Fibroblast of lung (primary cell): ENCODE data around the gene TBC1D9. TPM values are rescaled to one million over a fixed set of nuclear protein-coding genes. Genes with fewer than 3 reads are reported as not detected.

ENCODE experiments used
- DNase-seq, 2 donors: peaks; one replicate each; pipeline versions ENCODE4 v3.0.0 to v3.0.0-alpha.2; 2010; ENCODE audit warnings: low read depth in 2 of 2
- H2AFZ ChIP-seq: 2 replicates; pipeline ENCODE4 v1.5.1; 2012; ENCODE audit warnings: low read length, control low read depth, inconsistent platforms
- H3K27ac ChIP-seq: 2 replicates; pipeline ENCODE4 v1.5.1; 2011; ENCODE audit warnings: low read length, control low read depth; ENCODE audit not compliant: insufficient read depth
- H3K27me3 ChIP-seq: 2 replicates; pipeline ENCODE4 v1.5.1; 2011; ENCODE audit warnings: mild to moderate bottlenecking, low read length; ENCODE audit not compliant: control insufficient read depth, insufficient read depth
- H3K36me3 ChIP-seq: 2 replicates; pipeline ENCODE4 v1.5.1; 2011; ENCODE audit warnings: low read length; ENCODE audit not compliant: control insufficient read depth, insufficient read depth
- H3K4me1 ChIP-seq: 2 replicates; pipeline ENCODE4 v1.5.1; 2011; ENCODE audit warnings: low read length; ENCODE audit not compliant: control insufficient read depth, insufficient read depth; ENCODE audit errors: extremely low read depth
- H3K4me2 ChIP-seq: 2 replicates; pipeline ENCODE4 v1.5.1; 2011; ENCODE audit warnings: low read length, control low read depth; ENCODE audit not compliant: insufficient read depth; ENCODE audit errors: extremely low read depth
- H3K4me3 ChIP-seq, 4 experiments: fragments of 200-600 bp in 1 of 4; sonication (generic) in 1 of 4; replicated peaks in 1 of 4; 2 replicates each; pipeline ENCODE4 v1.5.1; 2011 to 2016; ENCODE audit warnings: low read length in 4 of 4, low read depth in 3 of 4, mild to moderate bottlenecking in 3 of 4, control low read depth in 2 of 4, inconsistent platforms in 1 of 4, mixed read lengths in 1 of 4; ENCODE audit not compliant: insufficient read depth in 1 of 4; ENCODE audit errors: control extremely low read depth in 1 of 4
- H3K79me2 ChIP-seq: 2 replicates; pipeline ENCODE4 v1.5.1; 2012; ENCODE audit warnings: mild to moderate bottlenecking, low read length, inconsistent platforms; ENCODE audit not compliant: control insufficient read depth, insufficient read depth
- H3K9ac ChIP-seq: 2 replicates; pipeline ENCODE4 v1.5.1; 2011; ENCODE audit warnings: mild to moderate bottlenecking, low read length, control low read depth; ENCODE audit not compliant: insufficient read depth
- H3K9me3 ChIP-seq: 2 replicates; pipeline ENCODE4 v1.5.1; 2012; ENCODE audit warnings: low read depth, low read length; ENCODE audit not compliant: control insufficient read depth, insufficient read depth
- H4K20me1 ChIP-seq: 2 replicates; pipeline ENCODE4 v1.5.1; 2011; ENCODE audit warnings: low read length; ENCODE audit not compliant: control insufficient read depth, insufficient read depth; ENCODE audit errors: extremely low read depth
- CTCF ChIP-seq, 2 donors: IDR thresholded peaks in 1 of 2; conservative IDR thresholded peaks in 1 of 2; 1 replicate in 1 of 2; 2 replicates in 1 of 2; pipeline ENCODE4 v1.5.1; 2011 to 2012; ENCODE audit warnings: low read length in 2 of 2, control low read depth in 1 of 2, inconsistent platforms in 1 of 2, low read depth in 1 of 2, mild to moderate bottlenecking in 1 of 2
- EZH2 ChIP-seq: IDR thresholded peaks from 2 replicates; pipeline ENCODE4 v1.5.1; 2012; ENCODE audit warnings: low read length, control low read depth, mild to moderate bottlenecking; ENCODE audit errors: missing control alignments
- polyA plus RNA-seq, 2 donors: library from polyadenylated mRNA; depleted of rRNA in 1 of 2; stranded (reverse) in 1 of 2; unstranded in 1 of 2; fragments of >200 nt; gene quantifications; 2 replicates each; pipeline ENCODE4 v1.2.1, GENCODE V29; 2011 to 2012; ENCODE audit warnings: missing spikeins in 1 of 2
- total RNA-seq: library from RNA; depleted of rRNA; stranded (reverse); fragments of >200 nt; gene quantifications from 2 replicates; pipeline ENCODE4 v1.2.1, GENCODE V29; 2014

The TBC1D9 gene
- total and polyA plus RNA-seq, 2 donors (not counting 1 experiment from before 2014, with no cell fraction given), result 18.6 to 36.3 TPM

GRCh38 chr4:140639066-140639465 lies 117.1 kb downstream of the TBC1D9 start:
- Histone ChIP-seq H3K4me2 (no peak overlapping the region), H3K36me3 (peaks cover 1% of the 10 kb centered on the region), H3K9me3 (no peaks in the 10 kb centered on the region), H3K4me3 (no peak overlapping the region), H3K79me2 (no peaks in the 10 kb centered on the region), H2AFZ (no peak overlapping the region), H3K9ac (no peak overlapping the region), H3K4me1 (no peaks in the 10 kb centered on the region), H3K27ac (no peak overlapping the region), H4K20me1 (no peaks in the 10 kb centered on the region), H3K27me3 (no peaks in the 10 kb centered on the region)
- DNase-seq, result no peak
- TF ChIP-seq EZH2 (no peak), CTCF (conservative IDR thresholded peaks at IDR 0.05 in 1 of 2, IDR thresholded peaks at IDR 0.05 in 1 of 2; ENCODE audit: low read depth in 1 of 2, low read length in 2 of 2) (no peak)

GRCh38 chr4:140637836-140638235 lies 118.3 kb downstream of the TBC1D9 start:
- peak; percentile 5 to 23 for DNase-seq
- no peak overlapping the region for H3K9ac ChIP-seq

GRCh38 chr4:140635606-140636005 lies 120.6 kb downstream of the TBC1D9 start:
- no peak for TF ChIP-seq CTCF (conservative IDR thresholded peaks at IDR 0.05 in 1 of 2, IDR thresholded peaks at IDR 0.05 in 1 of 2; ENCODE audit: low read depth in 1 of 2, low read length in 2 of 2)
- TF ChIP-seq EZH2, result no peak
- no peak overlapping the region for H3K9ac ChIP-seq
- peaks cover 3% of the 10 kb centered on the region for H3K36me3 ChIP-seq
- no peaks in the 10 kb centered on the region for H3K79me2 ChIP-seq
- H3K27ac ChIP-seq, result no peak overlapping the region
- H3K4me2 ChIP-seq, result no peak overlapping the region
- peak; percentile 3 to 64 for DNase-seq
- H2AFZ ChIP-seq, result no peak overlapping the region
- no peaks in the 10 kb centered on the region for H3K9me3 ChIP-seq
- H3K27me3 ChIP-seq, result no peaks in the 10 kb centered on the region
- H4K20me1 ChIP-seq, result no peaks in the 10 kb centered on the region
- H3K4me3 ChIP-seq, result no peak overlapping the region
- no peaks in the 10 kb centered on the region for H3K4me1 ChIP-seq

More at GRCh38 chr4:140637836-140638235, 118.3 kb downstream of the TBC1D9 start:
- H3K36me3 ChIP-seq, result peaks cover 3% of the 10 kb centered on the region
- H3K4me1 ChIP-seq, result no peaks in the 10 kb centered on the region
- no peak for TF ChIP-seq EZH2
- peak; percentile 16 to 43 for TF ChIP-seq CTCF (conservative IDR thresholded peaks at IDR 0.05 in 1 of 2, IDR thresholded peaks at IDR 0.05 in 1 of 2; ENCODE audit: low read depth in 1 of 2, low read length in 2 of 2)
- H3K9me3 ChIP-seq, result no peaks in the 10 kb centered on the region
- no peaks in the 10 kb centered on the region for H3K27me3 ChIP-seq
- no peak overlapping the region for H3K4me2 ChIP-seq
- no peak overlapping the region for H3K4me3 ChIP-seq
- no peak overlapping the region for H3K27ac ChIP-seq
- no peaks in the 10 kb centered on the region for H4K20me1 ChIP-seq
- H2AFZ ChIP-seq, result no peak overlapping the region
- no peaks in the 10 kb centered on the region for H3K79me2 ChIP-seq
